Lower lobe of right lung (tissue), 2 donors: ENCODE data around the gene FBRSL1. TPM values are rescaled to one million over a fixed set of nuclear protein-coding genes. Genes with fewer than 3 reads are reported as not detected.
"Not testable (repeated sequence)": the region's sequence is repeated elsewhere in the genome, so short reads cannot be mapped to it uniquely, and the experiment has no call there.

Experiments used
- ATAC-seq, 2 donors: fragments of 200-7000 bp; cut with Tn5 transposase; one replicate each; pipeline ENCODE4 v1.9.1; 2020 to 2022; ENCODE audit warnings: mild to moderate bottlenecking in 2 of 2, moderate library complexity in 2 of 2
- DNase-seq: peaks from one replicate; pipeline ENCODE4 v3.0.0-alpha.2; 2020
- H3K27ac ChIP-seq: fragments of 200-600 bp; one replicate; pipeline ENCODE4 v1.8.0; 2022
- H3K27me3 ChIP-seq: fragments of 200-600 bp; one replicate; pipeline ENCODE4 v1.8.0; 2022; ENCODE audit warnings: low read depth
- H3K36me3 ChIP-seq: fragments of 200-600 bp; one replicate; pipeline ENCODE4 v1.8.0; 2022; ENCODE audit warnings: mild to moderate bottlenecking
- H3K4me1 ChIP-seq: fragments of 200-600 bp; one replicate; pipeline ENCODE4 v1.8.0; 2022
- H3K4me3 ChIP-seq: fragments of 200-600 bp; one replicate; pipeline ENCODE4 v1.8.0; 2022; ENCODE audit warnings: mild to moderate bottlenecking
- H3K9me3 ChIP-seq: fragments of 200-600 bp; one replicate; pipeline ENCODE4 v1.8.0; 2022
- CTCF ChIP-seq: fragments of 200-600 bp; IDR thresholded peaks from one replicate; pipeline ENCODE4 v1.8.0; 2022; ENCODE audit warnings: antibody characterized with exemption, mild to moderate bottlenecking
- intact Hi-C: fragments of 100-400 bp; cut with DNase I; formaldehyde crosslinking; loops from one replicate; pipeline ENCODE4 v1.11.0; 2022
- total RNA-seq: library from RNA; stranded (reverse); fragmentation: NEBNext Ultra II Directional; extraction: Animal tissue kit (Norgen Biotek cat#: 25700); gene quantifications from one replicate; pipeline ENCODE4 v1.2.1, GENCODE V29; 2021
- donor health status: DM: no; HTN: yes; CAD: no; lungs with severe emphysema.

FBRSL1 gene
- total RNA-seq, 1 donor from 2014 or later: 47.6 TPM

GRCh38 chr12:132461526-132461925 lies 28.4 kb upstream of the FBRSL1 start:
- H3K27ac ChIP-seq: no peak overlapping the region
- intact Hi-C loops: no loop called here
- H3K4me3 ChIP-seq: no peak overlapping the region
- no peak for TF ChIP-seq CTCF
- no peaks in the 10 kb centered on the region for H3K9me3 ChIP-seq
- H3K27me3 ChIP-seq: peaks cover 30% of the 10 kb centered on the region
- H3K4me1 ChIP-seq: no peaks in the 10 kb centered on the region
- H3K36me3 ChIP-seq: no peaks in the 10 kb centered on the region
- no peak for ATAC-seq
- DNase-seq: no peak

- Histone ChIP-seq H3K4me1 (no peaks in the 10 kb centered on the region), H3K9me3 (no peaks in the 10 kb centered on the region), H3K36me3 (no peaks in the 10 kb centered on the region), H3K27ac (no peak overlapping the region), H3K27me3 (peaks cover 28% of the 10 kb centered on the region), H3K4me3 (no peak overlapping the region)
- no peak for TF ChIP-seq CTCF
- DNase-seq (no peak), ATAC-seq (no peak)
- intact Hi-C loops: no loop called here
Observed at GRCh38 chr12:132462788-132463187, 27.2 kb upstream of the FBRSL1 start.

- intact Hi-C loops, ATAC-seq: not testable (repeated sequence)
- peaks cover 28% of the 10 kb centered on the region for H3K27me3 ChIP-seq
Observed at GRCh38 chr12:132463284-132463924, 26.5 kb upstream of the FBRSL1 start.

GRCh38 chr12:132464304-132464703 lies 25.6 kb upstream of the FBRSL1 start:
- H3K27me3 ChIP-seq: peaks cover 21% of the 10 kb centered on the region
- intact Hi-C loops: not testable (repeated sequence)

More at GRCh38 chr12:132463284-132463924, 26.5 kb upstream of the FBRSL1 start:
- not testable (repeated sequence) for H3K4me3 ChIP-seq, H3K36me3 ChIP-seq, H3K9me3 ChIP-seq, H3K27ac ChIP-seq, DNase-seq, H3K4me1 ChIP-seq

GRCh38 chr12:132464820-132465219 lies 25.1 kb upstream of the FBRSL1 start:
- no peaks in the 10 kb centered on the region for H3K9me3 ChIP-seq
- H3K27ac ChIP-seq: no peak overlapping the region
- H3K36me3 ChIP-seq: no peaks in the 10 kb centered on the region
- no peaks in the 10 kb centered on the region for H3K4me1 ChIP-seq
- peaks cover 16% of the 10 kb centered on the region for H3K27me3 ChIP-seq
- intact Hi-C loops: no loop called here
- ATAC-seq (no peak), DNase-seq (no peak)
- TF ChIP-seq CTCF: no peak
- H3K4me3 ChIP-seq: no peak overlapping the region

More at GRCh38 chr12:132464304-132464703, 25.6 kb upstream of the FBRSL1 start:
- not testable (repeated sequence) for H3K4me1 ChIP-seq, DNase-seq, H3K4me3 ChIP-seq, ATAC-seq, H3K36me3 ChIP-seq, H3K9me3 ChIP-seq, H3K27ac ChIP-seq

GRCh38 chr12:132465269-132466190 lies 24.4 kb upstream of the FBRSL1 start:
- no peaks in the 10 kb centered on the region for H3K4me1 ChIP-seq
- no peak for TF ChIP-seq CTCF
- no peaks in the 10 kb centered on the region for H3K9me3 ChIP-seq
- peaks cover 16% of the 10 kb centered on the region for H3K27me3 ChIP-seq
- intact Hi-C loops: no loop called here
- H3K4me3 ChIP-seq: no peak overlapping the region
- no peaks in the 10 kb centered on the region for H3K36me3 ChIP-seq
- ATAC-seq: peak in 1 of 2 donors; percentile 23
- H3K27ac ChIP-seq: no peak overlapping the region
- no peak for DNase-seq
